Cerebellar nuclear complex (tissue), 1 donor: Measurements from ENCODE around the gene HNF1B.

Experiments
- DNase-seq, 2 experiments: peaks; one replicate each; lab custom pipeline; 2025; lab: John Stamatoyannopoulos, UW

The HNF1B gene

GRCh38 chr17:37761961-37762360, 17.1 kb upstream of the HNF1B start:
- no peak for DNase-seq

GRCh38 chr17:37761059-37761458, 16.2 kb upstream of the HNF1B start:
- no peak for DNase-seq

GRCh38 chr17:37759014-37759637, 14.3 kb upstream of the HNF1B start:
- no peak for DNase-seq

- no peak for DNase-seq
These were observed 11.2 kb upstream of the HNF1B start for GRCh38 chr17:37756051-37756450.

- no peak for DNase-seq
These were observed 10.6 kb upstream of the HNF1B start for GRCh38 chr17:37755455-37755854.

GRCh38 chr17:37754363-37754762, 9.5 kb upstream of the HNF1B start:
- DNase-seq = no peak

GRCh38 chr17:37752482-37752881, 7.6 kb upstream of the HNF1B start:
- no peak for DNase-seq

GRCh38 chr17:37750768-37751475, 6.1 kb upstream of the HNF1B start:
- DNase-seq = no peak

- no peak for DNase-seq
These were observed 5.4 kb upstream of the HNF1B start for GRCh38 chr17:37750292-37750691.

GRCh38 chr17:37747222-37747621, 2.4 kb upstream of the HNF1B start:
- DNase-seq = no peak

GRCh38 chr17:37746617-37747016, 1.8 kb upstream of the HNF1B start:
- no peak for DNase-seq

GRCh38 chr17:37745801-37746426, 1.1 kb upstream of the HNF1B start:
- no peak for DNase-seq

GRCh38 chr17:37744633-37744927, 279 bp downstream of the HNF1B start:
- DNase-seq = no peak

GRCh38 chr17:37743875-37744632, 805 bp downstream of the HNF1B start:
- no peak for DNase-seq

- DNase-seq = no peak
These were observed 1.3 kb downstream of the HNF1B start for GRCh38 chr17:37743612-37743874.

- DNase-seq = no peak
These were observed 1.9 kb downstream of the HNF1B start for GRCh38 chr17:37742762-37743611.

- DNase-seq = no peak
These were observed 2.6 kb downstream of the HNF1B start for GRCh38 chr17:37742116-37742761.

GRCh38 chr17:37741341-37742115, 3.3 kb downstream of the HNF1B start:
- no peak for DNase-seq

GRCh38 chr17:37740915-37741314, 3.9 kb downstream of the HNF1B start:
- no peak for DNase-seq

- DNase-seq = no peak
These were observed 6.9 kb downstream of the HNF1B start for GRCh38 chr17:37737971-37738370.

GRCh38 chr17:37737081-37737480, 7.8 kb downstream of the HNF1B start:
- no peak for DNase-seq
